CD4-positive, alpha-beta T cell treated with Interleukin-15 for 4 hours (primary cell): Measurements from ENCODE around the gene CLDN4.
"Not testable (repeated sequence)": the region's sequence is repeated elsewhere in the genome, so short reads cannot be mapped to it uniquely, and the experiment has no call there.

ENCODE experiments used
- DNase-seq: peaks from one replicate; pipeline ENCODE4 v3.0.0-alpha.2; 2020; ENCODE audit warnings: low spot score

Gene CLDN4

DNA sequence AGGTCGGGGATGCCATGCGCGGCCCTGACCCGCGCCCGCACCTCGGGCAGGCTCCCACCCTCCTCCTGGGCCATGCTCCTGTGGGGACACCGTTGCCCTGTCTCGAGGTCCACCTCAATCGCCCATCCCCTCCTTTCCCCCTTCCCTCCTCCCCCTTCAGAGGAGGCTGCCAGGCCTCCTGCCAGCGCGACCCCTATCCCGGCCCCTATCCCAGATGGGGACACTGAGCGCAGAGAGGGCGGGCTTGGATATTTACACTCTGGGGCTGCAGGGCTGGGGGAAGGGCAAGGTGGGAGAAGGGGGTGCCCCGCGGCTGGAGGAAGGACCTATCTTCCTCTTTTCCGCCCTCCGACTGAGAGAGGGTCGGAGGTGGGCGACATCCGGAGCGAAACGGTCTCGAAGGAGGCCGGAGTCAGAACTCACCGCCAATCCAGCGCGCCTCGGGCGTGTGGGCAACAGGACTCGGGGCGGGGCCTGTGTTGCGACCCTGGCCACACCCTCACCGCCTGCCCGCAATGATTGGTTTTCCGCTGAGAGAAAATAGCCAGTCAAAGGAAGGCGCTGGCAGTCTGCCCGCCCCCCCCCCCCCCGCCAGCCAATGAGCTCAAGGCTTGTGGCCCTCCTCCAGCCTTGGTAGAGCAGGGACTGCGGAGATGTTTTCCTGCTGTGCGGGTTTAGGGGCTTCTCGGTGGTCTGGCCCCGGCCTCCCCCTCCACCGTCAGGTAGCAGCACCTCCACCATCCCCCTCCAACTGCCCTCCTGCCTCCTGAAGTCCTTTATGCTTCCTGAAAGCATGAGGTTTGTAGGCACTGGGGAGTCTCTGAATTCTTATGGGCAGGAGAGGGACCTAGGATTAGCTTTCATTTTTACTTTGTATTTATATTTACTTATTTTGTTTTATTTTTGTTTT lies 11.5 kb downstream of the CLDN4 start, which contains the start of gene METTL27:
TSS of gene METTL27 (minus strand) at position 450 of the 910 bp plus-strand sequence. CDS start at position 74, 376 bp downstream.
- peak; percentile 88 for DNase-seq

DNA sequence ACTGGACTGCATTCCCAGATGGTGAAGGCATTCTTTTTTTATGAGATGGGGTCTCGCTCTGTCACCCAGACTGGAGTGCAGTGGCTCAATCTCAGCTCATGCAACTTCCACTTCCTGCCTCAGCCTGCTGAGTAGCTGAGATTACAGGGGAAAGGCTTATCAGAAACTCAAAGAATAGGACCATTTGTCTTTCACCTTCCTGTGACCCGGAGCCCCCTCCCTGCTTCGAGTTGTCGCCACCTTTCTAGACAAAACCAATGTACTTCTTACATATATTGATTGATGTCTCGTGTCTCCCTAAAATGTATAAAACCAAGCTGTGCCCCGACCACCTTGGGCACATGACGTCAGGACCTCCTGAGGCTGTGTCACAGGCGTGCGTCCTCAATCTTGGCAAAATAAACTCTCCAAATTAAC lies 13.3 kb downstream of the CLDN4 start:
- no peak for DNase-seq

DNA sequence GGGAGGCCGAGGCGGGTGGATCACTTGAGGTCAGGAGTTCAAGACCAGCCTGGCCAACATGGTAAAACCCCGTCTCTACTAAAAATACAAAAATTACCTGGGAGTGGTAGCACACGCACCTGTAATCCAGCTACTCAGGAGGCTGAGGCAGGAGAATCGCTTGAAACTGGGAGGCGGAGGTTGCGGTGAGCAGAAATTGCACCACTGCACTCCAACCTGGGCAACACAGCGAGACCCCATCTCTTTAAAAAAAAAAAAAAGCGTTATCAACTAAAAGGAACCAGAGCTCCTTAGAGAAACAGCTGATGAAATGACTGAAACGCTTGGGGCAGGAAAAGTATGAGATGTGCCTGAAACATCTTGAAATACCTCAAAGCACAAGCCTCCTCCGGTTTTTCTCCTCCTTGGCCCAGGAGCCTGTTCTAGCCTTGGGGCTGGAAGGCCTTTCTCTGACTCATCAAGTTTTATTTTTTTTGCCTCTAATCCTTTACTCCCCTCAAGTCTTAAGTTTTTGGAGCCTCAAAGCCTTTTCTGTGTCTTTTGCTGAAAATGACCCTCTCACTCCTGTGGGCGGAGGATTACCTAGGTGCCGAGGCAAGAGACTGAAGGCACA lies 14.2 kb downstream of the CLDN4 start:
- DNase-seq, result no peak

DNA sequence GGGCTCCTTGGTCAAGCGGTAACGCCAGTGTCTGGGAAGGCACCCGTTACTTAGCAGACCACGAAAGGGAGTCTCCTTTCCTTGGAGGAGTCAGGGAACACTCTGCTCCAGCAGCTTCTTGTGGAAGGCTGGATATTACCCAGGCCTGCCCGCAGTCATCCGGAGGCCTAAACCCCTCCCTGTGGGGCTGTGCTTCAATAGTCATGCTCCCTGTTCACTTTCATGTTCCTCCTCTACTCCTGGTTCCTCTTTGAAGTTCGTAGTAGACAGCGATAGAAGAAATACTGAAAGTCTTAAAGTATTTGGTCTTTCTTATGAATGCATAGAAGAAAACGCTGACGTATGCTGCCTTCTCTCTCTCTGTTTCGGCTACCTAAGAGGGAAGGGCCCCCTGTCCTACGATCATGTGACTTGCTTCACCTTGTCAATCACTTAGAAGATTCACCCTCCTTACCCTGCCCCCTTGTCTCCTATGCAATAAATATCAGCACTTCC lies 15.0 kb downstream of the CLDN4 start:
- not testable (repeated sequence) for DNase-seq

DNA sequence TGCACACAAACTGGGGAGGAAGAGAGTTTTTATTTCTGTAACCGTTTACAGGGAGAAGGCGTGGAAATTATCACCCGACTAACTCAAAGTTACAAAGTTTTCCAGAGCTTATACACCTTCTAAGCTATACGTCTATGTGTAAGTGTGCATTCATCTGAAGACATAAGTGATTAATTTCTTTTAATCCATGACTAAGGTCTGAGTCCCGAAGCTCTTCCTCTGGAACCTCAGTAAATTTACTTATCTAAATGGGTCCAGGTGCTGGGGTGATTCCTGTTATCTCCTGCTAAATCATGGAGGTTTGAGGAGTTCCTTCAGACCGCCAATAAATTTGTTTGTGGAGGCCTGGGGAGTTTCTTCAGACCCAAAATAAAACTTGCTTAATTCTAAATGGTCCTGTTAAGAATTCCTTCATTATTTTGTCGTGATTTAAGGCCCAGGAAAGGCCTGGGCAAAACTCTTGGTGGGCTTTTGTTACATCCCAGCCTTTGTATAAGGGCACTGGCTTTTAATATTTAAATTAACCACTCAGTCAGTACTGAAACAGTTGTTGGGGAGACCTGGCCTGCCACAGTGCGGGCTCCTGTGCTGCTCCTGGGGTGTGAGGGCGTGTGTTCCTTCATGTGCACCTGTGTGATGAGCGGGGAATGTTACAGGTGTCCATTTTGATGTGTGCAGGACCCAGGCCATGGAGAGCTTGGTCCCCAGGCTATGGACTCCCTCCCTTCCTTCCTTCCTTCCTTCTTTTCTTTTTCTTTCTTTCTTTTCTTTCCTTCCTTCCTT lies 17.3 kb downstream of the CLDN4 start:
- no peak for DNase-seq

DNA sequence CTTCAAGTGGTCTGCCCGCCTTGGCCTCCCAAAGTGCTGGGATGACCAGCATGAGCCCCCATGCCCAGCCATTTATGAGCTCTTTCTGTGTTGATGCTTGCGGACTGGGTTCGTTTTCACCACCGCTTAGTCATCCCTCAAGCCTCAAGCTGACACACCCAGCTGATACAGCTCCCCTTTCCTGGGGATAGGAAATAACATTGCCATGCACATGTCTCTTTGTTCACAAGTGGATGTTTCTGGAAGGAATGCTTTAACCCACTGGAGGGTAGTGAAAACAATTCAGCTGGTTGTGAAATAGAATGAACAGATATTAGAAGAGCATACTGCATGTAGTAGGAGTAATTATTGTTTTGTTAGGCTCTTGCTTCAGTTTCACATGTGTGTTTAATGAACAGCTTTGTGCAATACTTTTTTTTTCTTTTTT lies 20.0 kb downstream of the CLDN4 start:
- no peak for DNase-seq

DNA sequence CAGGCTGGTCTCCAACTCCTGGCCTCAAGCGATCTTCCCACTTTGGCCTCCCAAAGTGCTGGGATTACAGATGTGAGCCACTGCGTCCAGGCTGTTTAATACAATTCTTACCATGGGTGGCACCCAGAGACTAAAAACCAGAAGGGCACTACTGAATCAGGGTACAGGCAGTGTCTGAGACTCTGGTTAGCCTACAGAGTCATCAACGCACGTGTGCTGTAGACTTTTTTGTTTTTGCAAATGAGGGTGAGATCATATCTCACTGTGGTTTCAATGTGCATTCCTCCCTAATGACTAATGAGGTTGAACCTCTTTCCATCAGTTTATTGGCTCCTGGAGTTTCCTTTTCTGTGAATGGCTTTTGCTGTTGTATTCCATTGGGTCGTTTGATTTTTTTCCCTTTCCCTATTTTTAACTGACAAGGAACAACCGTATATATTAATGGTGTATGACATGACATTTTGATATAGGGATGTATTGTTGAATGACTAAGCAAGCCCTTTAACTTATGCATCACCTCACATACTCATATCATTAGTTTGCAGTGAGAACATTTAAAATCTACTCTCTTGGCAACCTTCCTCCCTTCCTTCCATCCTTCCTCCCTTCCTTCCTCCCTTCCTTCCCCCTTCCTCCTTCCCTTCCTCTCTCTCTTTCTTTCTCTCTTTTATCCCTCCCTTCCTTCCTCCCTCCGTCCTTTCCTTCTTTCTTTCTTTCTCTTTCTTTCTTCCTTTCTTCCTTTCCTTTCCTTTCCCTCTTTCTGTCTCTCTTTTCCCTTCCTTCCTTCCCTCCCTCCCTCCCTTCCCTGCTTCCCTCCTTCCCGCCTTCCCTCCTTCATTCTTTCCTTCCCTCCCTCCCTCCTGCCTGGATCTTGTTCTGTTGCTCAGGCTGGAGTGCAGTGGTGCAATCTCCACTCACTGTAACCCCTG lies 20.9 kb downstream of the CLDN4 start:
- DNase-seq, result peak; percentile 41

DNA sequence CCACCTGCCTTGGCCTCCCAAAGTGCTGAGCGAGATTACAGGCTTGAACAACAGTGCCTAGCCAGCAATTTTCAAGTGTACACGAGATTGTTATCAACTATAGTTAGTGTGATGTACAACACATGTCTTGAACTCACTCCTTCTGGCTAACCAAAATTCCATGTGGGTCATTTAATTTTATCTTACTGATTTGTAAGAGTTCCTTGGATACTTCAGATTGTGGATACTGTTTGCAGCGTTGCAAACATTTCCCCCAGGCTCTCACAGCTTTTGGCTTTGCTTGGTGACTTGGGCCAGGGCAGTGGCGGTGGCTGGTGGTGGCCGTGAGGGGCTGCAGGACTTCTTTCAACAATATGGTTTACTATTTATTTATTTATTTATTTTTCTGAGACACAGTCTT lies 21.7 kb downstream of the CLDN4 start:
- no peak for DNase-seq

DNA sequence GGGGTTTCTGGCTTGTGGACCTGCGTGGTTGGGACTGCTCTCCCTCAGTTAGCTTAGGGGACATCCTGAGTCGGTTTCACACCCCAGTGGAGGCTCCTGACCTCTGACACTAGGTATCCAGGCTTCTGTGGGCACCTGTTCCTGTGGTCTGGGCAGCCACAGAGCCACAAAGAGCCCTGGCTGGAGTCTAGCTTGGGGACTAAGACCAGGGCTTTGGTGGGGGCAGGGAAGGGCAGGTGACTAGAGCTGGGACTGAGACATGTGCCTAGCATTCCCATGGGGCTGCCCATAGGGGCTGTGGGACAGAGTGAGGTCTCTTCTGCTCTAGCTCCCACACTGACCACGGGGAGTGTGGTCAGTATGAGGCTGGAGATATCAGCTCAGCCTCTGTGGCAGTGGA lies 26.1 kb downstream of the CLDN4 start:
- no peak for DNase-seq

DNA sequence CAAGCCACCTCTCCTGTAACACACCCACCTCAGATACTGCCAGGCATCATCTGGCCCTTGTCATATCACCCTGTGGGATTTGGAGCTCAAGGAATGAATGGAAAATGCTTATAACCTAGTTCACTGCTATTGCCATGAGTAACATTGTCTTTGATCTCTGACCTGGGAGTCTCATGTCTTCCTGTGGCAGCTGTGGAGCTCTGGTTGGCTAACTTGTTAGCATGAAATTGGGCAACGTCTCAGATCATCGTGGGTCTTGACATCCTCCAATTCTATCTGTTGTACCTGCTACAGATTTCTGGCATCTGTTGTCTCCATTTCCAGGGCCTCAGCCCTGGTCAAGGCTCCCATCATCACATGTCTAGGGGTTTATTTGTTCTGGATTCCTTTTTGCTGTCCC lies 28.0 kb downstream of the CLDN4 start:
- DNase-seq, result no peak

DNA sequence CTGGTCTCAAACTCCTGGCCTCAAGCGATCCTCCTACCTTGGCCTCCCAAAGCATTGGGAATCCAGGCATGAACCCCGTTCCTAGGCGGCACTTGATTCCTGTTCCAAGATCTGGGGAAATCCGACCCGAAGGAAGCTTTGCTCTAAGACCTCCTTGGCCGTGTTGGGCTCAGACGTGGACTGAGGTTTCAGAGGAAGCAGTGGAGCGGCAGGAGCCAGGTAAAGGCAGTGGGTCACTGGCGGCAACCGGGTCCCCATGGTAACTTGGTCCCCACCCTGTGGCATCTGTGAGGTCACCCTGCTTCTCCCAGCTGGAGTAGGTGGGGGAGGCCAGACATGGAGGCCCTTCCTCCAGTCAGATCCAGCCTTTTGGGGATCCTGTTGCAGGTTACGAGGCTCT lies 30.1 kb downstream of the CLDN4 start, which contains the start of gene TMEM270:
TSS of gene TMEM270 (plus strand) at position 301 of the 400 bp plus-strand sequence. CDS start at position 337, 36 bp downstream.
- DNase-seq, result no peak

DNA sequence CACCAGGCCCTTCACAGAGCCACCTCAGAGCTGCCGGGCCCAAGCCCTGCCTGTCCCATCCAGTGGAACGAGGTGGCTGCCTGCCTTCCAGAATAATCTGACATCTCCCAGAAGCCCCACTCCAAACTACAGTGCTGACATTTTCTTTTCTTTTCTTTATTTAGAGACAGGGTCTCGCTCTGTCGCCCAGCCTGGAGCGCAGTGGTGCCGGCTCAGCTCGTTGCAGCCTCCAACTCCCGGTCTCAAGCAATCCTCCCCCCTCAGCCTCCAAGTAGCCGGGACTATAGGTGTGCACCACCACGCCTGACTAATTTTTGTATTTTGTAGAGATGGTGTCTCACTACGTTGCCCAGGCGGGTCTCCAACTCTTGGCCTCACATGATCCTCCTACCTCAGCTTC lies 30.5 kb downstream of the CLDN4 start:
- DNase-seq, result no peak

DNA sequence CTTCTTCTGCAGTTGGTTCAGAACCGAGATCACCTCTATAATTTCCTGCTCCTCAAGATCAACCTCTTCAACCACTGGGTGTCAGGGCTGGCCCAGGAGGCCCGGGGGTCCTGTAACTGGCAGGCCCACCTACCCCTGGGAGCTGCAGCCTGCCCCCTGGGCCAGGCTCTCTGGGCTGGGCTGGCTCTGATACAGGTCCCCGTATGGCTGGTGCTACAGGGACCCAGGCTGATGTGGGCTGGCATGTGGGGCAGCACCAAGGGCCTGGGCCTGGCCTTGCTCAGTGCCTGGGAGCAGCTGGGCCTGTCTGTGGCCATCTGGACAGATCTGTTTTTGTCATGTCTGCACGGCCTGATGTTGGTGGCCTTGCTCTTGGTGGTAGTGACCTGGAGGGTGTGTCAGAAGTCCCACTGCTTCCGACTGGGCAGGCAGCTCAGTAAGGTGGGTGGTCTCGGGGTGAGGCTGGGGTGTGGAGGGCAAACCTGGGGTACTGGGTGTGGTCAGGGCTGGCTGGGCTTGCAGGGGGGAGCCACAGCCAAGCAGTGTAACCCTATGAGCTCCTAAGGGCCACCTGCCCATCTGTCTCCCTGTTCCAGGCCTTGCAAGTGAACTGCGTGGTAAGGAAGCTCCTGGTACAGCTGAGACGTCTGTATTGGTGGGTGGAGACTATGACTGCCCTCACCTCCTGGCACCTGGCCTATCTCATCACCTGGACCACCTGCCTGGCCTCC lies 34.4 kb downstream of the CLDN4 start:
- DNase-seq, result no peak

DNA sequence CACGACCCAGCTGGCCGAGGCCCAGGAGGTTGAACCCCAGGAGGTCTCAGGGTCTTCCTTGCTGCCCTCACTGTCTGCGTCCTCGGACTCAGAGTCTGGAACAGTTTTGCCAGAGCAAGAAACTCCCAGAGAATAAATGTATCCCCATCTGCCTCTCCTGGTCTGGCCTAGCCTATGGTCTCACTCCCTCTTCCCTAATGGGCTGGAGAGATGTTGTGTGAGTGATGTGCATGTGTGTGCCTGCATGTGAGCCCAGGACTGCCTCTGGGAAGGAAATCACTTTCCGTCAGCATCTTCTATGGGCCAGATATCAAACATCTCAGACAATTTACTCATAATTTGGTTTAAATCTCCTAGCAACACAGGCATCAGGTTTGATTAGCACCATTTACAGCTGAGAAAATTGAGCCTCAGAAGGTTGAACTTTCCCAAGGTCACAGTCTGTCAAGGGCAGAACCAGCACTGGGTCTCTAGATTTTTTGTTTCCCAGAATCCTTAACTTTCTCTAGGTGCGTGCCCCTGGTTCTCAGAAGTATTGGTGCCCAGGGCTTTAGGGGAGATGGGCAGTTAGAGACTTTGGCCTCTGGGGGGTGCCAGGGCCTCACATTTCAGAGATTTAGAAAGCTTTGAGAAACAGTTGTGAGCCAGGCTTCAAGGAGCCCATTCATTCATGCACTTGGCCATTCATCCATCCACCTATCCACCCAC lies 35.1 kb downstream of the CLDN4 start:
- no peak for DNase-seq

DNA sequence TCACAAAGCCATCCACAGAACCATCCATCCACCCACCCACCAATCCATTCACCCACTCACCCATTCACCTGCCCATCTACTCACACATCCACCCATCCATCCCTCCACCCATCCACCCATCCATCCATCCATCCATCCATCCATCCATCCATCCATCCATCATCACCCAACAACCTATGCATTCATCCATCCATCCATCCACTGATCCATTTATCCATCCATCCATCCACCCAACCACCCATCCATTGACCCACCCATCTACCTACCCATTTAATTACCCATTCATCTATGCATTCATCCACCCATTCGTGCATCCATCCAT lies 35.6 kb downstream of the CLDN4 start:
- no peak for DNase-seq

DNA sequence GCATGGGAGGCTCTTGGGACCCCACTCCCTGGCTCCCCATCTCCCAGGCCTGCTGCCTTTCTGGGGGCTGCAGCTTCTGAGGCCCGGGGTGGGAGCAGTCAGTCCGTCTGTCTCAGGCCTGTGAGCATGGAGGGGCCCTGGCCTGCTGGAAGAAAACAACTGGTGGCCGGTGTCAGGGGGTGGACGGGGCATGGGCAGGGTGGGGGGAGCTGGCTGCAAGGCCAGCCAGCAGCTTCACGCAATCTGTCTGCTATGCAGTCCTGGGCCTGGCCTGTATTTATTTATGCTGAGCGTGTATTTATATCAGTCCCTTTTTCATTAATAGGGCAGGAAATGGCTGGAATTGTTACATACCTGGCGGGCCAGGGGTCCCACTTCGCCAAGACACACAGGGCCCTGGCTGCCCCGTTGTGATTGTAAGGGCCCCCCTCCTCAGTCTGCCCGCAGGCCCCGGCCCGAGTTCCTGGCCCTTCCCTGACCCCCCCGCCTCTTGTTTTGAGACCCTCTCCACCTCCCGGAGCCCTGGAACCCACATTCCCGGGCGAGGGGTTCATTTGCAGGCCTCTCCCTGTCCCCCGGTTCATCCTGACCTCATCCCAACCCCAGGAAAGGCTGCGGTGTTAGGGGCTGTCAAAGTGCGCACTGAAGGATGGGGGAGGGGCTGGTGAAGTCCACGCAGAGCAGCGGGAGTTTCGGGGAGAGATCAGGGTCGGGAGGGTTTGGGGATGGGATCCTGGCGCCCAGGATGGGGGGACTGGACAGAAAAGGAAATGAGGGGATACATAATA lies 38.4 kb downstream of the CLDN4 start:
- DNase-seq, result no peak

DNA sequence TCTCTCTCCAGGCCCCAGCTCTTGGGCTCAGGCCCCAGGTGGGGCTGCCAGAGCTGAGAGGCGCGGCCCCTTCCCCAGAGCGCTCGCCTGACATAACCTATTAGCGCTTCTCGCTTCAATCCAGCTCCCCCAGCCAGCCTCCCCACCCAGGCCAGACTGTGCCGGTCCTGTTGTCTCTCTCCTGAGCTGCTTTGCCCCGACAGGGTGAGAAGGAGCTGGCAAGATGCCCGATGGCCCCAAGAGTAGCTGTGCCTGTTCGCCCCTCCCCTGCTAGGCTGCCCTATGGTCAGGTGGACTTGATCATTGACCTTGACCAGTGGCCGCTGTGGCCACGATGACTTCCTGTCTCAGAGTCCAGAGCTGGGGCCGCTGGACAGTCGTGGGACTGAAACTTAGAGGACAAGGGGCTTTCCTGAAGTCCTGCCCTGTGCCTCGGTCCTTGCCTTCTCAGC lies 39.3 kb downstream of the CLDN4 start:
- DNase-seq, result no peak

DNA sequence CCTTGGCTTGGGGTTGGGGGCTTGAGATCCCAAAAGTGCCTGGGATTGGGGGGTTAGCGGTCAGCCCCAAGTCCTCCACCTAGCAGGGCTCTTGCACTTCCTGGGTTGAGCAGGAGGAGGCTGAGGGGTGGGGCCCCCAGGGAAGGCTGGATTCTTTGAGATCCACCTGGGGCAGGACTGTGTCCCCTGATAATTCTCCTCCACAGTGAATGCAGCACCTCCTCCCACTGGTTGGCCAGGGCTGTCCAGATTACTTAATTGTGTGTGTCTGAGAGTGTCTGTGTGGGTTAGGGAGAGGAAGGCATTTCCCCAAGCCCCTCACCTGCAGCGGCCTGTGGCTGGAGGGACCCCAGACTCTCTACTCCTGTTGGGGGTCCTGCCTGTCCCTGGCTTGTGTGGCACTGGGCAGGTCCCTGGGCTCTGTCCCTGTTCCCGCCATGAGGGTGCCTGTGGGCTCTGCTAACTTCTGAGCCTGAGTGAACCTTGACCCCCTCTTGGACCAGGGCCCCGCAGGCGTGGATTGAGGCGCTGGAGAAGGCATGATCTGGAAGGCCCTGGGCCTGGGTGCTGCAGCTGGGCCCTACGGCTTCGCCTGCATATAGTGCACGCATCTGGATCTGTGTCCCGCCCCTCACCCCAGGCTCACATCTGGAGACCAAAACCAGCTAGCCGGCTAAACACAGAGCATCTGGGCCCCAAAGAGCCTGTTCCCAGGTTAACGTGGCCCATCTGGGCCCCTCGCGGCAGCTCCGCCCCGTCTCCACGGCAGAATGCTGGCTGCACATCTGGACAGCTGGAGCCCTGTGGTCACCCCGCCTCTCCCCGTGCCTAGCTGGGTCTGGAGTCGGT lies 40.6 kb downstream of the CLDN4 start:
- no peak for DNase-seq
